ENCODE data around the gene ARHGAP24. TPM values are rescaled to one million over a fixed set of nuclear protein-coding genes. Genes with fewer than 3 reads are reported as not detected.

ARHGAP24 gene
- total RNA-seq, 2 donors from 2014 or later: 66.8 to 85.6 TPM

GRCh38 chr4:85951099-85951498 is 476.1 kb downstream of the ARHGAP24 start:
- Histone ChIP-seq H3K9ac (ENCODE audit: extremely low read depth, low read length, poor library complexity, severe bottlenecking) (no peak overlapping the region), H3K36me3 (ENCODE audit: control insufficient read depth, insufficient read depth, low read length) (peaks cover 34% of the 10 kb centered on the region), H3K9me3 (ENCODE audit: control insufficient read depth, low read length) (peaks cover 25% of the 10 kb centered on the region), H3K4me1 (ENCODE audit: control insufficient read depth, insufficient read depth, low read length) (no peaks in the 10 kb centered on the region), H3K4me3 (ENCODE audit: low read length) (no peak overlapping the region), H3K27ac (ENCODE audit: low read depth, low read length) (no peak overlapping the region), H3K27me3 (ENCODE audit: control insufficient read depth, insufficient read depth, low read length, poor library complexity, severe bottlenecking) (no peaks in the 10 kb centered on the region)
- WGBS, 2 experiments (ENCODE audit: insufficient coverage in 1 of 2, insufficient read length in 1 of 2): 100% methylated on average over 3 of the region's 3 CpGs
- Mint-ChIP-seq H3K27ac (no peak overlapping the region), H3K4me3 (no peak overlapping the region), H3K9me3 (peaks cover 16% of the 10 kb centered on the region), H3K27me3 (ENCODE audit: insufficient read depth) (no peaks in the 10 kb centered on the region), H3K36me3 (ENCODE audit: low read depth) (peaks cover 65% of the 10 kb centered on the region), H3K4me1 (peaks cover 33% of the 10 kb centered on the region)
- TF ChIP-seq CTCF (conservative IDR thresholded peaks at IDR 0.05): no peak
- no peak for DNase-seq

- Mint-ChIP-seq H3K4me1 (peaks cover 26% of the 10 kb centered on the region), H3K4me3 (no peak overlapping the region)
These were observed 477.6 kb downstream of the ARHGAP24 start for GRCh38 chr4:85952528-85952927.

GRCh38 chr4:85952972-85953650 is 478.2 kb downstream of the ARHGAP24 start:
- Histone ChIP-seq H3K36me3 (ENCODE audit: control insufficient read depth, insufficient read depth, low read length) (peaks cover 31% of the 10 kb centered on the region), H3K4me1 (ENCODE audit: control insufficient read depth, insufficient read depth, low read length) (no peaks in the 10 kb centered on the region), H3K9ac (ENCODE audit: extremely low read depth, low read length, poor library complexity, severe bottlenecking) (no peak overlapping the region), H3K4me3 (ENCODE audit: low read length) (no peak overlapping the region), H3K27me3 (ENCODE audit: control insufficient read depth, insufficient read depth, low read length, poor library complexity, severe bottlenecking) (no peaks in the 10 kb centered on the region), H3K27ac (ENCODE audit: low read depth, low read length) (no peak overlapping the region), H3K9me3 (ENCODE audit: control insufficient read depth, low read length) (peaks cover 25% of the 10 kb centered on the region)
- DNase-seq: no peak
- Mint-ChIP-seq H3K4me3 (no peak overlapping the region), H3K9me3 (peaks cover 16% of the 10 kb centered on the region), H3K27me3 (ENCODE audit: insufficient read depth) (no peaks in the 10 kb centered on the region), H3K4me1 (peaks cover 26% of the 10 kb centered on the region), H3K36me3 (ENCODE audit: low read depth) (peaks cover 60% of the 10 kb centered on the region), H3K27ac (no peak overlapping the region)
- 58 to 81% methylated on average over 2 to 3 of the region's 3 CpGs for WGBS, 2 experiments (ENCODE audit: insufficient coverage in 1 of 2, insufficient read length in 1 of 2)
- TF ChIP-seq CTCF (conservative IDR thresholded peaks at IDR 0.05): no peak

More at GRCh38 chr4:85952528-85952927, 477.6 kb downstream of the ARHGAP24 start:
- Histone ChIP-seq H3K36me3 (ENCODE audit: control insufficient read depth, insufficient read depth, low read length) (peaks cover 28% of the 10 kb centered on the region), H3K27me3 (ENCODE audit: control insufficient read depth, insufficient read depth, low read length, poor library complexity, severe bottlenecking) (no peaks in the 10 kb centered on the region), H3K4me1 (ENCODE audit: control insufficient read depth, insufficient read depth, low read length) (no peaks in the 10 kb centered on the region), H3K4me3 (ENCODE audit: low read length) (no peak overlapping the region), H3K27ac (ENCODE audit: low read depth, low read length) (no peak overlapping the region), H3K9ac (ENCODE audit: extremely low read depth, low read length, poor library complexity, severe bottlenecking) (no peak overlapping the region), H3K9me3 (ENCODE audit: control insufficient read depth, low read length) (peaks cover 25% of the 10 kb centered on the region)
- 100% methylated on average over 3 of the region's 3 CpGs for WGBS, 2 experiments (ENCODE audit: insufficient coverage in 1 of 2, insufficient read length in 1 of 2)
- DNase-seq: no peak
- no peak overlapping the region for H3K27ac Mint-ChIP-seq
- no peaks in the 10 kb centered on the region for H3K27me3 Mint-ChIP-seq (ENCODE audit: insufficient read depth)
- H3K9me3 Mint-ChIP-seq: peaks cover 16% of the 10 kb centered on the region
- H3K36me3 Mint-ChIP-seq (ENCODE audit: low read depth): peaks cover 60% of the 10 kb centered on the region
- no peak for TF ChIP-seq CTCF (conservative IDR thresholded peaks at IDR 0.05)

Data from endodermal cell (in vitro differentiated cells).